ENCODE measurements around the gene ATP6V0B. TPM values are rescaled to one million over a fixed set of nuclear protein-coding genes. Genes with fewer than 3 reads are reported as not detected.

Gene ATP6V0B
- total RNA-seq, 1 donor: 104 TPM

- TF ChIP-seq CTCF (IDR thresholded peaks at IDR 0.05; ENCODE audit: insufficient read depth, low read depth, low read length): no peak
- DNase-seq (ENCODE audit: low read depth): peak; percentile 38
- peak overlapping the region; percentile 94 for H3K4me3 ChIP-seq (ENCODE audit: low read depth, low read length)
Observed at GRCh38 chr1:43975249-43975961, 645 bp downstream of the ATP6V0B start.

- no peak for TF ChIP-seq CTCF (IDR thresholded peaks at IDR 0.05; ENCODE audit: insufficient read depth, low read depth, low read length)
- no peak for DNase-seq (ENCODE audit: low read depth)
- H3K4me3 ChIP-seq (ENCODE audit: low read depth, low read length): peak overlapping the region; percentile 94
Observed at GRCh38 chr1:43976045-43976444, 1.3 kb downstream of the ATP6V0B start.

GRCh38 chr1:43976890-43977289 is 2.1 kb downstream of the ATP6V0B start:
- TF ChIP-seq CTCF (IDR thresholded peaks at IDR 0.05; ENCODE audit: insufficient read depth, low read depth, low read length): no peak
- H3K4me3 ChIP-seq (ENCODE audit: low read depth, low read length): no peak overlapping the region
- DNase-seq (ENCODE audit: low read depth): no peak

- no peak overlapping the region for H3K4me3 ChIP-seq (ENCODE audit: low read depth, low read length)
- TF ChIP-seq CTCF (IDR thresholded peaks at IDR 0.05; ENCODE audit: insufficient read depth, low read depth, low read length): no peak
- DNase-seq (ENCODE audit: low read depth): no peak
Observed at GRCh38 chr1:43977376-43978263, 2.9 kb downstream of the ATP6V0B start.

- no peak overlapping the region for H3K4me3 ChIP-seq (ENCODE audit: low read depth, low read length)
- DNase-seq (ENCODE audit: low read depth): no peak
- TF ChIP-seq CTCF (IDR thresholded peaks at IDR 0.05; ENCODE audit: insufficient read depth, low read depth, low read length): no peak
Observed at GRCh38 chr1:43978264-43978550, 3.4 kb downstream of the ATP6V0B start.

- TF ChIP-seq CTCF (IDR thresholded peaks at IDR 0.05; ENCODE audit: insufficient read depth, low read depth, low read length): no peak
- no peak for DNase-seq (ENCODE audit: low read depth)
Observed at GRCh38 chr1:43978551-43979260, 3.9 kb downstream of the ATP6V0B start, which contains the start of gene B4GALT2. B4GALT2 (plus strand) TSS chr1:43979210; CDS start chr1:43981161, 1,951 bp downstream.

More at GRCh38 chr1:43978551-43979260, 3.9 kb downstream of the ATP6V0B start, which contains the start of gene B4GALT2:
- peak within 1 kb of the TSS; percentile 67 for H3K4me3 ChIP-seq (ENCODE audit: low read depth, low read length)
